Lower leg skin (tissue), 4 donors: Measurements from ENCODE around the gene INPP4B. TPM values are rescaled to one million over a fixed set of nuclear protein-coding genes. Genes with fewer than 3 reads are reported as not detected.

Experiments used
- DNase-seq, 2 donors: peaks; one replicate each; pipeline ENCODE4 v3.0.0-alpha.2; 2019; ENCODE audit warnings: low spot score in 2 of 2
- H3K4me3 ChIP-seq: fragments of 200-600 bp; sonication (generic); 2 replicates; pipeline ENCODE4 v1.5.1; 2017; ENCODE audit warnings: mild to moderate bottlenecking, low read depth; ENCODE audit not compliant: poor library complexity, severe bottlenecking
- CTCF ChIP-seq, 3 donors: fragments of 450-650 bp; IDR thresholded peaks; one replicate each; pipeline ENCODE4 v1.5.1; 2016; ENCODE audit warnings: antibody characterized with exemption in 3 of 3, mild to moderate bottlenecking in 3 of 3, moderate library complexity in 2 of 3
- POLR2A ChIP-seq, 2 donors: fragments of 450-650 bp; IDR thresholded peaks; one replicate each; pipeline ENCODE4 v1.6.1; 2016 to 2017; ENCODE audit warnings: antibody characterized with exemption in 2 of 2, mild to moderate bottlenecking in 1 of 2, moderate library complexity in 1 of 2
- WGBS, 2 donors: methylation state at CpG; one replicate each; pipeline ENCODE4 v1.1.5; 2018; 5-methylcytosine and 5-hydroxymethylcytosine counted together
- intact Hi-C: fragments of 100-400 bp; cut with DNase I; formaldehyde crosslinking; loops from one replicate; pipeline ENCODE4 v1.15.0; 2023; ENCODE audit warnings: low total_unique reads
- total RNA-seq, 4 donors: library from RNA; depleted of rRNA; stranded (reverse); fragments of >200 nt; gene quantifications; one replicate each; pipeline ENCODE4 v1.1.0, GENCODE V29; 2016

Gene INPP4B
- total RNA-seq = 10 to 100 TPM in 3 of 4 donors, 1 to 10 TPM in 1; 7.6 to 18.5 (median 17.6) TPM

- WGBS, 2 donors = 0 to 1% methylated on average over 52 to 55 of the region's 55 CpGs
- no peak for TF ChIP-seq CTCF (IDR thresholded peaks at IDR 0.05)
- TF ChIP-seq POLR2A (IDR thresholded peaks at IDR 0.05) = no peak
- peak in 1 of 2 donors; percentile 85 for DNase-seq
Measured at GRCh38 chr4:142846108-142846728, at the start of gene INPP4B. Gene INPP4B (minus strand): TSS chr4:142846301.

GRCh38 chr4:142893012-142893411 is 46.9 kb upstream of the INPP4B start:
- DNase-seq = no peak
- intact Hi-C loops = no loop called here
- TF ChIP-seq CTCF (IDR thresholded peaks at IDR 0.05) (no peak), POLR2A (IDR thresholded peaks at IDR 0.05) (no peak)
- WGBS, 2 donors = 81 to 86% methylated on average over 3 of the region's 3 CpGs
- no peak overlapping the region for H3K4me3 ChIP-seq

More at GRCh38 chr4:142846108-142846728, at the start of gene INPP4B:
- intact Hi-C loops = loop anchor here (5.0 to 10.0 kb wide), 2 partner anchors 491 to 719 kb away; no protein-coding TSS in a partner anchor
- peak within 1 kb of the TSS; percentile 32 for H3K4me3 ChIP-seq

- DNase-seq = no peak
- no peak for TF ChIP-seq POLR2A (IDR thresholded peaks at IDR 0.05)
- intact Hi-C loops = no loop called here
- WGBS, 2 donors = 73 to 78% methylated on average over 5 of the region's 5 CpGs
- no peak overlapping the region for H3K4me3 ChIP-seq
Measured at GRCh38 chr4:142886566-142886965, 40.5 kb upstream of the INPP4B start.

GRCh38 chr4:142883040-142883832 is 37.1 kb upstream of the INPP4B start:
- no peak for DNase-seq
- intact Hi-C loops = no loop called here
- no peak overlapping the region for H3K4me3 ChIP-seq
- TF ChIP-seq CTCF (IDR thresholded peaks at IDR 0.05) = no peak
- TF ChIP-seq POLR2A (IDR thresholded peaks at IDR 0.05) = no peak
- 43 to 47% methylated on average over 4 of the region's 4 CpGs for WGBS, 2 donors

GRCh38 chr4:142882159-142882558 is 36.1 kb upstream of the INPP4B start:
- H3K4me3 ChIP-seq = no peak overlapping the region
- no peak for DNase-seq
- WGBS, 2 donors = 83 to 88% methylated on average over 5 of the region's 5 CpGs
- intact Hi-C loops = no loop called here
- TF ChIP-seq POLR2A (IDR thresholded peaks at IDR 0.05) = no peak
- no peak for TF ChIP-seq CTCF (IDR thresholded peaks at IDR 0.05)

GRCh38 chr4:142881331-142881730 is 35.2 kb upstream of the INPP4B start:
- WGBS, 2 donors = 49 to 61% methylated on average over 2 of the region's 2 CpGs
- intact Hi-C loops = no loop called here
- TF ChIP-seq CTCF (IDR thresholded peaks at IDR 0.05) (no peak), POLR2A (IDR thresholded peaks at IDR 0.05) (no peak)
- H3K4me3 ChIP-seq = no peak overlapping the region
- no peak for DNase-seq
